ENCODE results near the gene APOOL.

DNA sequence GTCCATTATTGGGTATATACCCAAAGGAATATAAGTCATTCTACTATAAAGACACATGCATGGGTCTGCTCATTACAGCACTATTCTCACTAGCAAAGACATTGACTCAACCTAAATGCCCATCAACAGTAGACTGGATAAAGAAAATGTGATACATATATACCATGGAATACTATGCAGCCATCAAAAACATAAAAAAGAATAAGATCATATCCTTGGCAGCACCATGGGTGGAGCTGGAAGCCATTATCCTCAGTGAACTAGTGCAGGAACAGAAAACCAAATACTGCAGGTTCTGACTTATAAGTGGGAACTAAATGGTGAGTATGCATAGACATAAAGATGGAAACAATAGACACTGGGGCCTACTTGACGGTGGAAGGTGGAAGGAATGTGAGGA is 2.3 kb upstream of the APOOL start:
- TF ChIP-seq POLR2A (IDR thresholded peaks at IDR 0.05; ENCODE audit: low read depth) (no peak), POLR2AphosphoS5 (IDR thresholded peaks at IDR 0.05) (no peak), EP300 (IDR thresholded peaks at IDR 0.05) (no peak)
- TF ChIP-seq, protein P1, sequence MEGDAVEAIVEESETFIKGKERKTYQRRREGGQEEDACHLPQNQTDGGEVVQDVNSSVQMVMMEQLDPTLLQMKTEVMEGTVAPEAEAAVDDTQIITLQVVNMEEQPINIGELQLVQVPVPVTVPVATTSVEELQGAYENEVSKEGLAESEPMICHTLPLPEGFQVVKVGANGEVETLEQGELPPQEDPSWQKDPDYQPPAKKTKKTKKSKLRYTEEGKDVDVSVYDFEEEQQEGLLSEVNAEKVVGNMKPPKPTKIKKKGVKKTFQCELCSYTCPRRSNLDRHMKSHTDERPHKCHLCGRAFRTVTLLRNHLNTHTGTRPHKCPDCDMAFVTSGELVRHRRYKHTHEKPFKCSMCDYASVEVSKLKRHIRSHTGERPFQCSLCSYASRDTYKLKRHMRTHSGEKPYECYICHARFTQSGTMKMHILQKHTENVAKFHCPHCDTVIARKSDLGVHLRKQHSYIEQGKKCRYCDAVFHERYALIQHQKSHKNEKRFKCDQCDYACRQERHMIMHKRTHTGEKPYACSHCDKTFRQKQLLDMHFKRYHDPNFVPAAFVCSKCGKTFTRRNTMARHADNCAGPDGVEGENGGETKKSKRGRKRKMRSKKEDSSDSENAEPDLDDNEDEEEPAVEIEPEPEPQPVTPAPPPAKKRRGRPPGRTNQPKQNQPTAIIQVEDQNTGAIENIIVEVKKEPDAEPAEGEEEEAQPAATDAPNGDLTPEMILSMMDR (IDR thresholded peaks at IDR 0.05) = no peak

Data from esophagus muscularis mucosa (tissue), 4 donors.